ENCODE measurements around the gene KDM4B. TPM values are rescaled to one million over a fixed set of nuclear protein-coding genes. Genes with fewer than 3 reads are reported as not detected.

KDM4B gene
- total RNA-seq, 4 donors from 2014 or later = 14.0 to 39.9 (median 19.5) TPM

GRCh38 chr19:4991538-4991937 lies 22.6 kb downstream of the KDM4B start:
- Histone ChIP-seq H3K4me3 (no peak overlapping the region), H3K36me3 (peaks cover 0 to 36% (median 0%) of the 10 kb centered on the region in 3 donors), H3K27ac (no peak overlapping the region), H3K27me3 (no peaks in the 10 kb centered on the region), H3K4me1 (peaks cover 3 to 36% (median 6%) of the 10 kb centered on the region in 3 donors), H3K9me3 (no peaks in the 10 kb centered on the region)
- TF ChIP-seq CTCF (IDR thresholded peaks at IDR 0.05) (no peak), POLR2A (IDR thresholded peaks at IDR 0.05) (no peak)
- WGBS, 2 donors = 79 to 84% methylated on average over 9 of the region's 9 CpGs
- no peak for DNase-seq
- intact Hi-C loops (cut with DNase I) = no loop called here

GRCh38 chr19:4991996-4992698 lies 23.2 kb downstream of the KDM4B start:
- 90% methylated on average over 12 to 13 of the region's 13 CpGs for WGBS, 2 donors
- no peak overlapping the region for H3K4me3 ChIP-seq
- no peak for TF ChIP-seq CTCF (IDR thresholded peaks at IDR 0.05)
- no peak for TF ChIP-seq POLR2A (IDR thresholded peaks at IDR 0.05)

GRCh38 chr19:4993683-4994082 lies 24.8 kb downstream of the KDM4B start:
- WGBS, 2 donors = 67 to 68% methylated on average over 2 to 3 of the region's 3 CpGs
- Histone ChIP-seq H3K4me1 (peaks cover 0 to 15% (median 0%) of the 10 kb centered on the region in 3 donors), H3K4me3 (no peak overlapping the region), H3K36me3 (peaks cover 0 to 54% (median 0%) of the 10 kb centered on the region in 3 donors), H3K9me3 (no peaks in the 10 kb centered on the region), H3K27me3 (no peaks in the 10 kb centered on the region), H3K27ac (no peak overlapping the region)
- TF ChIP-seq CTCF (IDR thresholded peaks at IDR 0.05) (no peak), POLR2A (IDR thresholded peaks at IDR 0.05) (no peak)
- intact Hi-C loops (cut with DNase I) = no loop called here
- no peak for DNase-seq

More at GRCh38 chr19:4991996-4992698, 23.2 kb downstream of the KDM4B start:
- intact Hi-C loops (cut with DNase I) = no loop called here
- no peak overlapping the region for H3K27ac ChIP-seq
- no peaks in the 10 kb centered on the region for H3K9me3 ChIP-seq
- DNase-seq = no peak
- H3K4me1 ChIP-seq = peaks cover 3 to 30% (median 6%) of the 10 kb centered on the region in 3 donors
- H3K36me3 ChIP-seq = peaks cover 0 to 42% (median 0%) of the 10 kb centered on the region in 3 donors
- no peaks in the 10 kb centered on the region for H3K27me3 ChIP-seq

GRCh38 chr19:4996701-4997100 lies 27.8 kb downstream of the KDM4B start:
- peaks cover 0 to 53% (median 0%) of the 10 kb centered on the region in 3 donors for H3K36me3 ChIP-seq
- intact Hi-C loops (cut with DNase I) = no loop called here
- TF ChIP-seq CTCF (IDR thresholded peaks at IDR 0.05) = no peak
- TF ChIP-seq POLR2A (IDR thresholded peaks at IDR 0.05) = no peak
- no peak overlapping the region for H3K4me3 ChIP-seq
- no peak for DNase-seq
- H3K4me1 ChIP-seq = peaks cover 0 to 7% (median 0%) of the 10 kb centered on the region in 3 donors
- H3K27ac ChIP-seq = no peak overlapping the region
- H3K9me3 ChIP-seq = no peaks in the 10 kb centered on the region
- H3K27me3 ChIP-seq = no peaks in the 10 kb centered on the region
- WGBS, 2 donors = 45 to 68% methylated on average over 2 to 5 of the region's 5 CpGs

- intact Hi-C loops (cut with DNase I) = no loop called here
- peaks cover 6 to 13% (median 6%) of the 10 kb centered on the region in 3 donors for H3K4me1 ChIP-seq
- no peak overlapping the region for H3K27ac ChIP-seq
- TF ChIP-seq POLR2A (IDR thresholded peaks at IDR 0.05) (no peak), CTCF (IDR thresholded peaks at IDR 0.05) (no peak)
- WGBS, 2 donors = 83 to 85% methylated on average over 2 to 11 of the region's 12 CpGs
- H3K4me3 ChIP-seq = no peak overlapping the region
- DNase-seq = no peak
- H3K36me3 ChIP-seq = peaks cover 0 to 47% (median 0%) of the 10 kb centered on the region in 3 donors
- no peaks in the 10 kb centered on the region for H3K27me3 ChIP-seq
- H3K9me3 ChIP-seq = no peaks in the 10 kb centered on the region
These were observed 28.4 kb downstream of the KDM4B start for GRCh38 chr19:4997297-4997696.
